ENCODE results near the gene EMC8.
A peak's percentile ranks its signal among the peaks of the same experiment; 100 is the strongest.

EMC8 gene

DNA sequence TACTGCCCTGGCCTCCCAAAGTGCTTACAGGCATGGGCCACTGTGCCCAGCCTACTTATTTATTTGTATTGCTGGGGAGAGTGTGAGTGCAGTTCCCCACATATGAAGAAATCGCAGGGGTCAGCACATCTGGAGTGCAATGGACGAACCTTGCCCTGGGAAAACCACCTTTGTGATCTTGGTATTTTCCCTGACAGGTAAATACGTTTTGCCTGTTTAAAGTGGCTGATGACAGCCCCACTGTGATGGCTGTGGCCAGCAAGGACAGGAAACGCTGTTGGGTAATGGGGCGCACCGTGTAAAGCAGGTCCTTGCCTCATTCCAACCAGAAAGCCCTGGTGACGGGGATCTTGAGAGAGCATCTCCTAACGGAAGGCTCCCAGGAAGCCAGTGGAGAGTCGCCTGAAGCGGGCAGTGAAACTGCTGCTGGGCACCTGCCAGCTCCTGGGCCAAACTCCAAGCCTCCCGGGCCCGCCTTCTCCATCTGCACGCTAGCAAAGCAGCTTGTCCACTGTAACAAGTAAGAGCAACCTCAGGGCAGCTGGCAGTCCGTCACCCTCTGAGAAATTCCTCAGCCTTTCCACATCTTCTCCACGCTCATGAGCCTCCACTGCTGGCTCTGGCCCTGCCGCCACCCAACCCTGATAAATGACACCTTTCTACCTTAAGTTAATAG, 17.5 kb downstream of the EMC8 start:
- DNase-seq (ENCODE audit: low read depth): peak; percentile 31

DNA sequence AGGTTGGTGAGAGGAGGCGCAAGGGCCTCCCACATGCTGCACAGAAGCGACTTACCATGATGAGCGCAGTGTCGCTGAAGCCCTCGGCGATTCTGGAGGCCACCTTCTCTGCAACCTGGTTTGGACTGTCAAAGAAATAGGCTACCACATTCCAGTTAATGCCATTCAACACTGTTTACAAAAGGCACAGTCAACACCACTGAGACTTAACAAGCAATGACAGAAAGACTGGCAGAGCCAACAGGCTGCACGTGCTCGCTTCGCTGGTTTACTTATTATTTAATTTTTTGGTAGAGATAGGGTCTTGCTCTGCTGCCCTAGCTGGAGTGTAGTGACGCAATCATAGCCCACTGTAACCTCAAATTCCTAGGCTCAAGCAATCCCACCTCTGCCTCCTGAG, 18.2 kb downstream of the EMC8 start:
- DNase-seq (ENCODE audit: low read depth): no peak

DNA sequence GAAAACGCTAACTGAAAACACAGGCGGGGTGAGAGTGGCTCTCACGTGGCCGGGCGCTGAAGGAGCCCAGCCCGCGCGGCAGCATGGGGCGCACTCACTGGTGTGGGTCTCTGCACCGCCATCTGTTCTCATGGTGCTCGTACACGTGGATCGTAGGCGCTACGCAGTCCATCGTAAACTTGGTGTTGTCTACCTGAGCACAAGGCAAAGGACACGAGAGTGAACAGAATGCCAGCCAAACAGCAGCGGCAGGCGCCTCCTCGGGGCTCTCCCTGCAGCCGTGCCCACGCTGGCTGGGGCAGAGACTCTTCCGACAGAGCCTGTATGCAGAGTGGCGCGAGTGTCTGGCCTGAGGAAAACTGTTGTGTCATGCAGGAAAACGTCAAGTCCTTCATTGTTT, 19.1 kb downstream of the EMC8 start:
- DNase-seq (ENCODE audit: low read depth): no peak

DNA sequence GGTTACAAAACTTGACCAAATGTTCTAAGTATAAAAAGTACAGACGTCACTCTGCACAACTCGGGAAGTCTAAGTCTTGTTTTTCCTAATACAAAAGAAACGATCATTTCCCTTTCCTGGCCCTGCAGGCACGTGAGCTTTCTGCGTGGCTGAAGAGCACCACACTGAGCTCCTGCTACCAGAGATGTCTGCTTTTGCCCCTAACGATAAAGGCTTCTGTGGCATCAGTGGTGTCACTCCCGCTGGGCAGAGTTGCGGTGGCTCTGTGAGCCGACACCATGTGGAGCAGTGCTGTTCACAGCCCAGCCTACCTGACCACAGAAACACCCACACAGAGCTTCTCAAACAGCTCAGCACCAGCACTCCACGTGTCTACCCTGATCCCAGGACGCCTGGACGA, 20.5 kb downstream of the EMC8 start:
- no peak for DNase-seq (ENCODE audit: low read depth)

DNA sequence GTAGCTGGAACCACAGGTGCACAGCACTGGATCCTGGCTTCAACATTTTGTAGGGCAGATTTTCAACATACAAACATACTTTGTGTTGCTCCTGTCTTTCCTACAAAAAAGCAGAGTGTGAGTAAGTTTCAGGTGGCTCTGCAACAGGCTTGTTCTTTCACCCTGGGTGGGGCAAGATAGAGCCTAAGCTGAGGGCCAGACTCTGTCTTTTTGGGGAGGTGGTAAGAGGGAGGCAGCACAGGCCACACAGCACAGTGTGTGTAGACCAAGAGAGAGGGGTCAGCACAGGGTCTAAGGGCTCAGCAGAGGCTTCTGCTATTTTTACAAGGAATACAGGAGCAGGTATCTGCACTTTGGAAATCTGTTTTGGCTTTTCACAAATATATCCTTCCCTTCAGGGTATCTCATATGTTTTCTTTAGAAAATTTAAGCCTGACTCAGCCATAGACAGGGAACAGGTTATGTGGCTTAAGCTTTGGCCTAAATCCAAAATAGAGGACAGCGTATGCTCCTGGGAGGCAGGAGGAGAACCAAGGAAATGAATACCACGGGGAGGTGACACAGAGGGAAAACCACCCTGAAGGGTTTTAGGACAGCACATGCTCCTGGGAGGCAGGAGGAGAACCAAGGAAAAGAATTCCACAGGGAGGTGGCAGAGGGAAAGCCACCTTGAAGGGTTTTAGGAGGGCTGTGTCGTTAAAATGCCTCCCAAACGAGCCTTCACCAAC, 21.6 kb downstream of the EMC8 start:
- peak; percentile 31 for DNase-seq (ENCODE audit: low read depth)

DNA sequence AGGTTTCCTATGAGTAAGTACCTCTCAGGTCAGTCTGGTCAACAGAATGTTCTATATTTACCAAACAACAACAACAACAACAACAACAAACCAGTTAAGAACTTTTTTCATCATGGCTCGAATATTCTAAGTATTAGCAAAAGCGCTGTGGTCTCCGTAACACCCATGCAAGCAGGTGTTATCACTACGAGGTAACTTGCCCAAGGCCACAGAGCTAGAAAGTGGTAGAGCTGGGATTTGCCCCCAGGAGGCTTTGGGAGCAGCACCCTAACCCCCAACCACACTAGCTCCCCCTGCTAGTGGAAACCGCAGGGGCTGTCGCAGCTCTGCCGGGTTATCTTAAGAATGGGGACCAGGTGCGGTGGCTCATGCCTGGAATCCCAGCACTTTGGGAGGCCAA, 24.5 kb downstream of the EMC8 start:
- DNase-seq (ENCODE audit: low read depth): no peak

DNA sequence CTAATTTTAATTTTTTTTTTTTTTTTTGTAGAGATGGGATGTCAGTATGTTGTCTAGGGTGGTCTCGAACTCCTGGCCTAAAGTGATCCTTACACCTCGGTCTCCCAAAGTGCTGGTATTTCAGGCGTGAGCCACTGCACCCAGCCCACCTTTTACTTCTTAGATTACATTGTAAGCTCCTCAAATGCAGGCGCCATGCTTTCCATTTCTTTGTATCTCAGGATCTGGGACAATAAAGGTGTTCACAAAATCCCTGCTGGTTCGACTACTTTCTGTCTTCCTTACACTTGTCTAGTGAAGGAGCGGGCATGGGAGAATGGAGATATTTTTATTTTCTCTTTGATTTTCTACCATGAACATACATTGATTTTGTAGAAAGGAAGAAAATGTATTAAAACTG, 25.2 kb downstream of the EMC8 start:
- DNase-seq (ENCODE audit: low read depth): no peak

DNA sequence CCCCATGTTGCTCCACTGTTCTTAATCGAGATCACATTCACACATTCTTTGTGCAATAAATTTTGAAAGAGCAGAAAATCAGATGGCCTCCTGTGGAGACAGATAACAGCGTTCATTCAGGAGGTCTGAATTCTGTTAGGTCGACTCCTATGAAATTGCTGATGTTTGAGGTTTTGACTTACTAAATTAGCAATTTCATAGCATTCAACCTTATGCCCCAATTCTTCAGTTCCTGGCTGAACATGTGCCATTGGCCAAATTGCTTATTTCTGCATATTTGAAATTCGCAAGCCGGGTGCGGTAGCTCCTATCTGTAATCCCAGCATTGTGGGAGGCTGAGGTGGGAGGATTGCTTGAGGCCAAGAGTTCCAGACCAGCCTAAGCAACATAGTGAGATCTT, 26.3 kb downstream of the EMC8 start:
- DNase-seq (ENCODE audit: low read depth): no peak

DNA sequence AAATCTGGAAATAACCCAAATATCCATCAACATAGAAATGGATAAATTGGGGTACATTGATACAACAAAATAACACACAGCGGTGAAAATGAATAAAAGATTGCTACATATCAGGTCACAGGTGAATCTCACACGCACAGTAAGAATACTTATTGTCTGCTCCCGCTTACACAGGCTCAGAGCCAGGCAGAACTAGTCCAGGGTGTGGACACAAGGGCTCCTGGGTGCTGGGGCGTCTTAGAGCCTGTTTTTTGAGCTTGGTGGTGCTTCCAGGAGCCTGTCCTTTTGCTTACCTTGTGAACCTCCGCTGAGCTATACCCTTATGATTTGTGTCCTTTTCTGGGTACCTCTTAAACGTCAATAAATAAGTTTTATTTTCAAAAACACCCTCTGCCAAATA, 28.6 kb downstream of the EMC8 start:
- DNase-seq (ENCODE audit: low read depth): no peak

DNA sequence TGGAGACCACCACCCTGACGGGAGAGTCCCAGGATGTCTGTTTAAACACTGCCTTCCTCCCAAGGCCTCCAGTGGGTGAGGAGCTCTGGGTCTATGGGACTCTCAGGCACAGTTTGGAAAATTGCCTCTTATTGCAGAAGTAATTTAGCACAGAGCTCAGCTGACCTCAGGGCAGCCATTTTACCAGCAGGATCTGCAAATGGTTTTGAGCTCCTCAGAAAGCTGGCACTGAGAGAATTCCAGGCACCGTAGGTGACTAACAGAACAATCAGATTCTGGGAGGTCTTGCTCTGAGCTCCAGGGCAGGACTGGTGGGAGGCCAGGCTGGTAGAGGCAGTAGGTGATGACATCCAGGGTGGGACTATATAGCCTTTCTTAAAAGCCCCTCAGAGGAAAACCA, 31.1 kb downstream of the EMC8 start:
- no peak for DNase-seq (ENCODE audit: low read depth)

DNA sequence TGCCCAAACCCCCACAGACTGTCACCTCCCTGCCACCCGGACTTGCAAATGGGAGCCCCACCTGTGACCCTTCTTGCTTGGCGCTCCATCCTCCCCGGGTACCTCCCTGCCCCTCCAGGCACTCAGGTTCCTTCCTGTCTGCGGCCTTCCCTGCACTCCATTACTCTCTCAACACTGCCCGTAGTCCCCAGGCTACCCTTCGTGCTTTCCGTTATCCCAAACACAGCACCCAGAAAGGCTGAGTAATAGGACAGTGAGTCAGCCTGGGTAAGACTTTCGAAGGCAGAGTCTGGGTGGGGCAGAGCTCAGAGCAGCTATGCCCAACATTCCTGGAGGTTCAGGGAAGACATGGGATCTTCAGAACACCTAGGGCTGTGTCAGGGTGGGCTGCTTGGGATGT, 31.8 kb downstream of the EMC8 start:
- peak; percentile 83 for DNase-seq (ENCODE audit: low read depth)

DNA sequence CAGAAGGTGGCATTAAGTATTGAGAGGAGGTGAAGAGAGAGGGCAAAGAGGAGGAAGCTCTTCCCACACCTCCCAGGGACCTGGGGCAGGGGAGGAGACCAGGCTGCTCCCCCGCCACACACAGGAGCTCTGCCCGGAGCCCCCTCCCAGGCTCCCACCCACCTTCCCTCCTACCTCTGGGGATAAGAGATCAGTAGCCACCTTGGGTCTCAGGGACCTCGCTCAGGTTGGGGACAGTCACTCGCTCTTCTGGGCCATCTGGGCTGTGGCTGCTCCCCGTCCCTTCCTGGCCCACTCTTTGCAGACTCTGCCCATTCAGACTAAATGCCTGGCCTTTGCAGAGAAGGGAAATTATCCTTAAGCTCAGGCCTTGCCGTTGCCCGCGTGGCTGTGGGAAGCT, 33.6 kb downstream of the EMC8 start:
- no peak for DNase-seq (ENCODE audit: low read depth)

DNA sequence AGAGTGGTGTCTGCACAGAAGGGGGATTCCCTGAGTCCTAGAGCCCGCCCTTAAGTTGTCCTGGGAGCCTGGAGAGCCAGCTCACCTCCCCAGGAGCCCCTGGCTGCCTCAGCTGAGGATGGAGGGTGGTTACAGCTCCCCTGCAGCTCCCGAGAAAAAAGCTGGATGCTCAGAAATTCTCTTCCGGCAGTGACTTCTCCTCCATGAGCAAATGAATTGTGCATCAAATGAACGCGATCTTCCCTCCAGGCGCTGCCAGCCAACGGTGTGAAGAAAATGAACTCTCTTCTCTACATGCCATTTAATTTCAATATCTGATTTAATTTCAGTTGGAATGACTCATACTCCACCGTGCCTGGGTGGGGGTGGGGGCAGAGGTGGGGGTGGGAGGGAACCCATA, 34.1 kb downstream of the EMC8 start:
- no peak for DNase-seq (ENCODE audit: low read depth)

DNA sequence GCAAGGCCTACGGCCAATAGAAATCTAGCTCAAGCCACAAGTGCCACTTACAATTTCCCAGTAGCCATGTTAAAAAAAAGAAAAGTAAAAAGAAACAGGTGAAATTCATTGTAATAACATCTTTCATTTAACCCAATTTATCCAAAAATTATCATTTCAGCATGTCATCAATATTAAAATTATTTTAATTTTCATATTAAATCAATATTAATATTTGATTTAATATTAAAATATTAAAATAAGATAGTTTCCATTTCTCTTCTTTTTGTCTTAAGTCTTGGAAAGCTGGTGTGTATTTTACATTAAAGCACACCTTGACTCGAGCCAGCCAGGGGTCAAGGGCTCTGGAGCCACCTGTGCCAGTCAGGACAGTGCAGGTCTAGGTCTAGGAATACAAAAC, 35.7 kb downstream of the EMC8 start:
- DNase-seq (ENCODE audit: low read depth): no peak

DNA sequence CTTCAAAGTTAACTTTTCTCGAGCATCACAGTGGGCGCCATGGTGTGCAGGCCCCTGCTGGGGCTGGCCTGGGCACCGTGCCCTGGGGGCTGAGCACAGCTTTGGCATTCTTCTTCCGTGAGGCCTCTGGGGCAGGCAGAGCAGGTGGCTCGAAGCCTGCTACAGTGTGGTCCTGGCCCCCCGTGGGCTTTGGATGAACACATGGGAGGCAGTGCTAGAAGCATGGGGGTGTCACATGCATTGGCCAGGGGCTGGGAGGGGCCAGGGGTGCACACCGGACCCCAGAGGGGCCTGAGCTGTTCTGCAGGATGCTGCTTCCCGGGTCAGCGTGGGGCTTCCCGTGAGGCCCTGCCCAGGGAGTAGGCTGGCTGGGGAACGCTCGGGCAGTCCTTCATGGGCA, 36.4 kb downstream of the EMC8 start:
- no peak for DNase-seq (ENCODE audit: low read depth)

DNA sequence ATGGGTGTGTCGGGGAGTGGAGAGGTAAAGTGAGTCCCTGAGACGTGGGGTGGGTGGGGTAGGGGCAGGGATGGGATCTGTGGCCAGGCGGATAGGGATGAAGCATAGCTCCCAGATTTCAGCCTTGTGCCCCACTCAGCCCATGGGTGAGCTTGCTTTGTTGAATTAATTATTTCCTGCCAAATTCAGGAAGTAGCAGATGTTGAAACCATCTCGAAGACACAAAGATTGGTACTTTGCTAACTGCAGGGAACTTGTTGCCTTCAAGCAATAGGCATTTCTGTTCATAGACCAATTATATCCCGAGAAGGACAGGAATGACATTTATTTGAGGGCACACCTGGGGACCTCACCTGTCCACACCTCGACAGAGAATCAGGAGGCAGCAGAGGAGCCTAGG, 37.5 kb downstream of the EMC8 start:
- DNase-seq (ENCODE audit: low read depth): no peak

DNA sequence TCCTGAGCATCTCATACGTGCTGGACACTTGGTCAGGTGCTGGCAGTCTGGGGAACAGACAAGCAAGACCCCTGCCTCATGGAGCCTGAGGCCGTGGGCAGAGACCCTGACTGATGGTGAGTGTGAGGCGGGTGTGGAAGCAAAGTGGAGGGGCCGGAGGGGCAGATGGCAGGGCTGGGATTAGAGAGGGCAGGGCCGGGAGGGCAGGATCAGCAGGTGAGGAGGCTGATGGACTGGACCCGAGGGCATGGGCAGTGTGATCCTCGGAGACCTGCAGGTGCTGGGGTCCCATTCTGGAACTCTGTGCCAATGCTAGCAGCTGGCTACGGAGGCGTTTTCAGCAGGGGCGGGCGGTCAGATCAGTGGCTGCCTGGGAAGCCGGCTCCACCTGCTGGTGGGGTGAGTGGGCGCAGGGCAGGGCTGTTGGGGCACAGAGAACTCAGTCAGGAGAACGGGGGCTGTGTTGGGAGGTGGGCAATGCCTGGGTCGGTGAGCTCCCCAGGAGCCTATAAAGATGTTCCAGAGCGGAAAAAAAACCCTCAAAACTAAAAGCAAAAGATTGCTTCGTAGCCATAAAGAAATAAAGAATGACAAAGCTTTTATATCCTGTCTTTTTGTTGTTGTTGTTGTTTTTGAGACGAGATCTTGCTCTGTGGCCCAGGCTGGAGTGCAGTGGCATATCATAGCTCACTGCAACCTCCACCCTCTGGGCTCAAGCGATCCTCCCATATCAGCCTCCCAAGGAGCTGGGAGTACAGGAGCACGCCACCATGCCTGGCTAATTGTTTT, 39.5 kb downstream of the EMC8 start:
- DNase-seq (ENCODE audit: low read depth): no peak

DNA sequence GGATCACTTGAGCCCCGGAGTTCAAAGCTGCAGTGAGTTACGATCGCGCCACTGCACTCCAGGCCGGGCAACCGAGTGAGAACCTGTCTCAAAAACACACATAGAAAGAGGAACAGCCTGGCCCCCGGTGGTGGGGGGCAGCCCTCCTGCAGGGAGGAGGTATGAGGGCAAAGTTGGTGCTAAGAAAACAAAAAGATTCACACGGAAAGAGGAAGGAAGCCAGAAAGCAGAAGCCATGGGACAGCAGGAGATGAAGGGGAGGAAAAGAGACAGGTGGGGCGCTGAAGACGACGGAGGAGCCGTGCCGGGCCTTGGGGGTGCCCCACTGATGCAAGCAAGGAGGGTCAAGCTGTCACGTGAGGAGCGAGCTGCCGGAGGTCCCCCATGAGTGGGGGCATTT, 40.2 kb downstream of the EMC8 start:
- no peak for DNase-seq (ENCODE audit: low read depth)

DNA sequence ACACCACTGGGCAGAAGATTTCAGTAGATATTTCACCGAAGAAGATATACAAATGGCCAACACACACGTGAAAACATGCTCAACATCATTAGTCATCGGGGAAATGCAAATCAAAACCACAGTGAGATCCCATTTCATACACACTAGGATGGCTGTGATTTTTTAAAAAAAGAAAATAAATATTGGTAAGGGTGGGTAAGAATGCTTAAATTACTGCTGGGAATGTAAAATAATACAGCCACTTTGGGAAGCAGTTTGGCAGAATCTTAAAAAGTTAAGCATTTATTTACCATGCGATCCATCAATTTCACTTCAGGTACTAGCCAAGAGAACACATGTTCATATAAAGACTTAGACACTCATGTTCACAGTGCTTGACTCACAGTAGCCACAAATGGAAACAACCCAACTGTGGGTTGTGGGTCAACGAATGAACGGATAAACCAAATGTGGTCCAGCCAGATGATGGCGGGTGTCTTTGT, 42.0 kb downstream of the EMC8 start:
- peak; percentile 79 for DNase-seq (ENCODE audit: low read depth)

DNA sequence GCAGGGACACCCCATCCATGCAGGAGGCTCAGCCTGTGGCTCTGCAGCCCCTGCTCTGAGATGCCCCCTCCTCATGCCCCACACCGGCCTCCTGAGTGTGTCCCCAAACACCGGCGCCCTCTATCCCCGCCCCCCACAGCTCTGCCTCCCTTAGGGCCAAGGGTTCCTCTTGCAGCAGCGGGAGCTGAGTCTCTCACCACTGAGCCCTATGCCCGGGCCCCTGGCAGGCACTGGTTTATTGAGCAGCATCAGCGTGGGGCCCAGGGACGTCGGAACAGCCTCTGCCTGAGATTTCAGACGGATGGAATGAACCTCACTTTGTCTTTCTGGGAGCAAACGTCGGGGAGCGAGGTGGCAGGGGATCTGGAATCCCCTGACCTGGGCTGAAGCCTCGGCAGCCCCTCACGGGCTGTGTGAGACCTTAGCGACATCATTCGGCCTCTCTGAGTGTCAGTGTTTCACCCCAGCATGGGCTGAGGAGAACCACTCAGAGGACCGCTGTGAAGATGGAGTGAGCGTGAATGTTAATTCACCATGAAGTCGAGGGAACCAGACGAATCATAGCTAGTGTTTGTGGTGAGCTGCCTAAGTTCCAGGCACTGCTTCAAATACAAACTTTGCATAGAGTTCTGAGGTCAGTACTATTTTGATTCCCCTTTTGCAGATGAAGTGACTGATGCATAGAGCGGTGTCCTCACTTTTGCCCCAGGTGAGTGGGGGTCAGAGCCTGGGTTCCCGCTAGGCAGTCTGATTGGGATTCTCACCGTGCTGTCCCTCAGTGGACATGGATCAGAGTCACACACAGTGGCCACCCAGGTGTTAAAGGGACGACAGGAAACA, 43.2 kb downstream of the EMC8 start:
- DNase-seq (ENCODE audit: low read depth): no peak

DNA sequence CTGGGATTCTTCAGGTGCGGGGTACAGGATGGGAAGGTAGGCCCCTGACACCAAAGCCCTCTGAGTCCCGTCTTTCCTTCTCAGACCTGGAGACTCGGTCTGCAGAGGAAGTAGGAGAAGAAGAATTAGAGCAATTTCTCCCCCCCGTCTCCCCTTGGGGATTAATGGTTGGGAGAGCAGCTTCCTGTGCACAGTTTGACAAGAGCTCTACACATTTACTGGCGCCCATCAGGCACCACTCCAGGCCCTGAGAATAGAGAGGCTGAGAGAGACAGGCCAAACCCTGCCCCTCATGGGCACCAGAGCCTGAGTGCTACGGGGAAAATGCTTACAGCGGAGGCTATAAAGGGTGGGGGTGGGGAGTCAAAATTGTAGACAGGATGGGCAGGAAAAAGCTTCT, 44.9 kb downstream of the EMC8 start:
- DNase-seq (ENCODE audit: low read depth): no peak

DNA sequence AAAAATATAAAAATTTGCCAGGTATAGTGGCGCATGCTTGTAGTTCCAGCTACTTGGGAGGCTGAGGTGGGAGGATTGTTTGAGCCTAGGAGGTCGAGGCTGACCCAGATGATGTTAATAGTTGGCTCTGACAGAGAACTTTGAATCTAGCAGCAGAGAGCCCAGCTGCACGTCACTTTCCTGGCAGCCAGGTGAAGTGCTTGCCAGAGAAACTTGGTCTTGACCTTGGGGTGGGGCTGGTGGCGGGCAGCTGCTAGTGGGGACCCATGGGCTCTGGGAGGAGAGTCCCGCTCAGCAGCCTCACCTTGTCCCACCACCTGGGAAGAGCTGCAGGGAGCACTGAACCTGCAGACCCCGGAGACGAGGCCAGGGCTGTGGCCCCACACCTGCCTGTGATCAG, 45.4 kb downstream of the EMC8 start:
- no peak for DNase-seq (ENCODE audit: low read depth)

Data from iris pigment epithelial cell (primary cell).